GM23338 (cell line): ENCODE data around the gene GLA.

ENCODE experiments used
- CREB1 ChIP-seq: fragments of 250-450 bp; sonication (Bioruptor Pico); IDR thresholded peaks from 2 replicates; pipeline ENCODE4 v1.5.0; 2020; ENCODE audit warnings: low read depth, mild to moderate bottlenecking, moderate library complexity
- CTCF ChIP-seq, 2 experiments: fragments of 200-600 bp in 1 of 2; sonication (generic) in 1 of 2; conservative IDR thresholded peaks; 2 replicates each; pipeline versions ENCODE4 v1.5.1 to v1.6.1; 2016 to 2017; ENCODE audit warnings: antibody characterized with exemption in 2 of 2, low read depth in 2 of 2, mild to moderate bottlenecking in 2 of 2, moderate library complexity in 1 of 2
- EZH2 ChIP-seq: fragments of 200-600 bp; sonication (generic); IDR thresholded peaks from one replicate; pipeline ENCODE4 v1.8.0; 2017; ENCODE audit warnings: antibody characterized with exemption, mild to moderate bottlenecking, low read depth; ENCODE audit not compliant: unreplicated experiment
- EZH2phosphoT487 ChIP-seq: fragments of 200-600 bp; sonication (generic); IDR thresholded peaks from one replicate; pipeline ENCODE4 v1.8.1; 2018; ENCODE audit warnings: antibody characterized with exemption; ENCODE audit not compliant: unreplicated experiment
- JUNB ChIP-seq: IDR thresholded peaks from one replicate; pipeline ENCODE4 v1.6.1; 2016; ENCODE audit warnings: antibody characterized with exemption; ENCODE audit not compliant: unreplicated experiment
- NANOG ChIP-seq: IDR thresholded peaks from 2 replicates; pipeline ENCODE4 v1.6.1; 2016; ENCODE audit warnings: antibody characterized with exemption, borderline replicate concordance
- POLR2AphosphoS5 ChIP-seq: IDR thresholded peaks from 2 replicates; pipeline ENCODE4 v1.6.1; 2016; ENCODE audit warnings: antibody characterized with exemption, low read depth
- ZNF331 ChIP-seq: fragments of 250-450 bp; sonication (Bioruptor Pico); IDR thresholded peaks from 2 replicates; pipeline ENCODE4 v1.5.0; 2020; ENCODE audit warnings: low read depth, mild to moderate bottlenecking, moderate library complexity

DNA sequence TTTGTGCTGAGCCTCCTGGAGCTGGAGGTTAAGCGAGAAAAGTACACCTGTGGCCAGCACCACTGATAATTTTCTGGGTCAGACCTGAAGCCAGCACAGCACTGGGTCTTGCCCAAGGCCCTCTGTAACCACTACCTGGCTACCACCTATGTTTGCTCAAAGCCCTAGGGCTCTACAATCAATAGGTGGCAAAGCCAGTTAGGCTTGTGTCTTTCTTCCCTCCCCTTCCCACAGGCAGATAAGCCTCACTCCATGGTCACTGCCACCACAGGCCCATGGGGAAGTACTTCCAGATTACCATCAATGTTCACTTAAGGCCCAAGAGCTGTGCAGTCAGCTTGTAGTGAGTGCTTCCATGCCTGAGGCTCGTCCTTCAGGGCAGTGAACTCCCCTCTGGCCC is 42.4 kb upstream of the GLA start:
- TF ChIP-seq NANOG (no peak), EZH2 (no peak), CTCF (conservative IDR thresholded peaks at IDR 0.05; ENCODE audit: low read depth in 2 of 2) (no peak), CREB1 (CRISPR knock-in tag) (no peak), POLR2AphosphoS5 (no peak), JUNB (no peak), EZH2phosphoT487 (no peak), ZNF331 (no peak)
